GM20431 (cell line): ENCODE data around the gene NOP10.
"Not testable (repeated sequence)": the region's sequence is repeated elsewhere in the genome, so short reads cannot be mapped to it uniquely, and the experiment has no call there.

Experiments
- in situ Hi-C: fragments of 300-500 bp; cut with MseI, MboI; formaldehyde crosslinking; loops from one replicate; pipeline ENCODE4 v1.15.0; 2020; ENCODE audit warnings: low sequenced_read_pairs; ENCODE audit not compliant: unreplicated experiment

NOP10 gene

GRCh38 chr15:34342737-34343575 is at the start of gene NOP10, which contains the start of gene NUTM1:
Gene NOP10, minus strand, starts transcription at chr15:34343136. Its CDS starts 63 bp downstream, at chr15:34343073.
Gene NUTM1, plus strand, starts transcription at chr15:34343315. Its CDS starts 382 bp downstream, at chr15:34343697.
- in situ Hi-C loops, result no loop called here

DNA sequence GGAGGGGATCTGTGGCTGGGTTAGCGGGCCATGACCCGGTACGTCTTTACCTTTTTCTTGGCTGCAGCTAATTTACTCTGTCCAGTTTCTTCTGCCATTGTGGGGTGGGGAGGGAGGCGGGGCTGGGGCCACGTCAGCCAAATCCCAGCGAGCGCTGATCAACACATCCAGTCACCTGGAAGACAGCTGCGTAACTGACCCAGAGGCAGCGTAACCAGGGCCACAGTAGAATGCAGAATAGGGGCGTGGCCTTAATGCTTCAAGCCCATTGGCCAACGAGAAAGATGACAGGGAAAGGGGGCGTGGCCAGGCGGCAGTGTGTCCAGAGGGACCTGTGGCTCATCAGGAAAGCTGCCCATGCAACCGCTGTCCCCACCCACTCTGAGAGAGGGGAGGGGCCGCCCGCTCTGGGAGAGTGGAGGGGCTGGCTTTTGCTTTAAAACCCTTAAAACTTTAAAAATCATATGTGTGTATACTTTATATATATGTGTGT is 46.7 kb upstream of the NOP10 start:
- in situ Hi-C loops, result not testable (repeated sequence)

DNA sequence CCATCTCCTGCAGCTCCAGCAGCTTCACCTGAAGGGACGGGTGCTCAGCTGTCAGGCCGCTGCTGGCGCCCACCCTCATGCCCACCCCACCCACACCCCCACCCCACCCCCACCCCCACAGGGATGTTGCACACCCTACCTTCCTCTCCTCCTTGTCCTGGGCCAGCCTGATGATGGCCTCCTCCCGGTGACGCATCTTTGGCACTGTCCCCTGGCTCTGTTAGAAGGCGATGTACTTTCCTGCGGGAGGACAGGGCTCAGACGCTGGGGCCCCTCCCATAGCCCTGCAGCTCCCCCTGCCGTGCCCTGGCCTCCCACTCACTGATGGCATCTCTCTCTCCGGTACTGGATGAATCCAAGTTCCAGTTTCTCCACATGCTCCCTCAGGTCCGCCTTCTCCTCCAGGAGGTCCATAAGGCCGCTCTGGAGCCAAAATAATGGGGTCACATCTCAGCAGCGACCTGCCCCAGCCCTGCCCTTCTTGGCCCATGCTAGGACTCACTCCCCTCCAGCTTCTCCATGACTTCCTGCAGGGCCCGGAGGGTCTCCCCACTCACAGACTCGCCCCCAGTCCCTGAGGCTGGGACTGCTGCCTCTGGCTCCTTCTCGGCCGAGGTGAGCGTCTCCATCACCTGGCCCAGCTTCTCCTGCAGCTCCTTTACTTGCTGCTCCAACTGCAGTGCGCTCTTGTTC is 39.0 kb upstream of the NOP10 start:
- in situ Hi-C loops, result not testable (repeated sequence)

GRCh38 chr15:34380491-34380890 is 37.6 kb upstream of the NOP10 start:
- in situ Hi-C loops, result not testable (repeated sequence)

GRCh38 chr15:34376856-34377255 is 33.9 kb upstream of the NOP10 start:
- in situ Hi-C loops, result no loop called here

DNA sequence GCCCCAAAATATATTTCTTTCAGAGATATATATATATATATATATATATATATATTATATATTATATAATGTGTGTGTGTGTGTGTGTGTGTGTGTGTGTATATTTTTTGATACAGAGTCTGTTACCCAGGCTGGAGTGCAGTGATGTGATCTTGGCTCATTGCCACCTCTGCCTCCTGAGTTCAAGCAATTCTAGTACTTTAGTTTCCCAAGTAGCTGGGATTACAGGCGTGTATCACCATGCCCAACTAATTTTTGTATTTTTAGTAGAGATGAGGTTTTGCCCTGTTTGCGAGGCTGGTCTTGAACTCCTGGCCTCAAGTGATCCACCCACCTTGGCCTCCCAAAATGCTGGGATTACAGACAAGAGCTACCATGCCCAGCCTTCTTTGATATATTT is 32.6 kb upstream of the NOP10 start:
- in situ Hi-C loops, result not testable (repeated sequence)

DNA sequence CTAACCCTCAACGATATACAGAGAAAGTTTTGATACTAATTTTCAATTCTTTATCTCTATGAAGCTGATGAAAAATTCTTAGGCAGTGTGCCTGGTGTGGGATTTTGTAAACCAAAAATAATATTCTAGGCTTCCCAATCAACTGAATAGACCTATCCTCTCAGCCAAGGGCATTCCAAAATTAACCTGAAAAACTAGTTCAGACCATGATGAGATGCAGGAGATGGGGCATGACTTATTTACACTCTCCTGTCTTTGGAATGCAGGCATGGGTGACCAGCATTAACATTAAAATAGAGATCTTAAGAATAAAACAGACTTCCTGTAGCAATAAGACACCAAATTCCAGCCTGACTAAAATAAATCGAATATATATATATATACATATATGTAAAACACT is 31.9 kb upstream of the NOP10 start:
- in situ Hi-C loops, result loop anchor here (25.0 kb wide), 1 partner anchor 212 kb away; the partner anchor contains the start of gene GOLGA8B

- in situ Hi-C loops, result loop anchor here (25.0 kb wide), 1 partner anchor 213 kb away; the partner anchor contains the start of gene GOLGA8B
Observed at GRCh38 chr15:34373951-34374350, 31.0 kb upstream of the NOP10 start.

GRCh38 chr15:34370643-34371042 is 27.7 kb upstream of the NOP10 start:
- in situ Hi-C loops, result loop anchor here (25.0 kb wide), 1 partner anchor 217 kb away; the partner anchor contains the start of gene GOLGA8B

DNA sequence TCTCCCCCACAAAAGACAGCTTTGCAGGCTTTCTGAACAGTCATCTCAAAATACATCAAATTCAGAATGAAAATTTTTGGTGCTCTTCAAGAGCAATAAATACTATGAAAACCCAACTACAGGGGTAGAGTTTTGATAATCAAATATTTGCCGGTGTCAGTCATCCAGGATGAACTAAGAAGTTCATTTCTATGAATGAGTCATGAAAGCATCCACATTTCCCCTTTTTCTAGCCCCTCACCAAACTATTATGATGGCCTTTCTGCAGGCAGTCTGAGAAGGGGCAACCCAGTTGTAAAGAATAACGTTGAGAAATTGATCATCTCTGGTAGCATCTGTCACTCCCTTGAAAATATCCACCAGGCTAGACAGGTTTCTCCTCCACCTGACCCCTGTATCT is 27.2 kb upstream of the NOP10 start:
- in situ Hi-C loops, result loop anchor here (25.0 kb wide), 1 partner anchor 217 kb away; the partner anchor contains the start of gene GOLGA8B

GRCh38 chr15:34367101-34368081 is 24.5 kb upstream of the NOP10 start, which contains the start of gene LPCAT4:
Gene LPCAT4, minus strand, starts transcription at chr15:34367196. Its CDS starts 96 bp downstream, at chr15:34367100.
- in situ Hi-C loops, result loop anchor here (10.0 to 25.0 kb wide), 2 partner anchors 67 to 220 kb away; partner anchors contain the start of genes GOLGA8A and GOLGA8B

GRCh38 chr15:34366271-34367065 is 23.5 kb upstream of the NOP10 start:
- in situ Hi-C loops, result loop anchor here (10.0 to 25.0 kb wide), 2 partner anchors 68 to 221 kb away; partner anchors contain the start of genes GOLGA8A and GOLGA8B

- in situ Hi-C loops, result loop anchor here (10.0 to 25.0 kb wide), 2 partner anchors 69 to 221 kb away; partner anchors contain the start of genes GOLGA8A and GOLGA8B
Observed at GRCh38 chr15:34365836-34366235, 22.9 kb upstream of the NOP10 start.

- in situ Hi-C loops, result loop anchor here (10.0 to 25.0 kb wide), 2 partner anchors 70 to 222 kb away; partner anchors contain the start of genes GOLGA8A and GOLGA8B
Observed at GRCh38 chr15:34365091-34365825, 22.3 kb upstream of the NOP10 start.

DNA sequence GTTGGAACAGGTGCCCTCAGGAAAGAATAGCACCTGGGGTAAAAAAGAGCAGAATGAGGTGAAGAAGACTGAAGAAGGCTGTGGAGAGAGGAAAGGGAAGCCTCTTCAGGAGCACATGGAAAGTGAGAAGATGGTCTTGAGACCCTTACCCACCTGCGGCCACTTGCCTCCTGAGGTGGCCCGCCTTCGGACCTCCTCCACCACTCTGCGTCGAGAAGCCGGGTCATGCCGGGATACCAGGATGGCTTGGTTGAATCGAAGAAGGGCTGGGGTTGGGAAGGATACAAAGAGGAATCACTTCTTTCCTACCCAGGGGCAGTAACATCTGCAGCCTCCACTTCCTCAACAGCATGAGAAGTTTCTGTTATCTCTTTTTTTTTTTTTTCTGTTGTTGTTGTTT is 21.1 kb upstream of the NOP10 start:
- in situ Hi-C loops, result loop anchor here (10.0 to 25.0 kb wide), 2 partner anchors 71 to 223 kb away; partner anchors contain the start of genes GOLGA8A and GOLGA8B

- in situ Hi-C loops, result loop anchor here (10.0 to 25.0 kb wide), 2 partner anchors 73 to 225 kb away; partner anchors contain the start of genes GOLGA8A and GOLGA8B
Observed at GRCh38 chr15:34362047-34362773, 19.3 kb upstream of the NOP10 start.

DNA sequence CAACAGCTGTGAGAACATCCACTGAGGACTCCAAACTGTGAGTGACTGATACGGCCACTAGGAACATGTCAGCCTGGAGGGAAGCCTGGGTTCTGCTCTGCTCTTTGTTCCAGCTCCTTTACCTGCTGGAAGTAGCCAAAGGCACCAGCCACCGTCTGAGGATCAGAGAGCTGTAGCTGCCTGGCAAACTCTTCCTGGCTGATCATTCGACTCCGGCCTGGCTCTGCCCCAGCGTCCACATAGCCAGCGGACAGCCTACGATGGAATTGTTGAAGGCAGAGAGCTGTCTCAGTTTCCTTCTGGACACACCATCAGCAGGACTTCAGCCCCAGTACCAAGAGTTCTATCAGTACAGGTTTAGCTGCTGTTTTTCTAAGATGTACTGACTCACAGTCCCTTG is 18.3 kb upstream of the NOP10 start:
- in situ Hi-C loops, result loop anchor here (10.0 to 25.0 kb wide), 2 partner anchors 74 to 226 kb away; partner anchors contain the start of genes GOLGA8A and GOLGA8B
